Thoracic aorta (tissue), 2 donors: ENCODE measurements around the gene OSBPL10. TPM values are rescaled to one million over a fixed set of nuclear protein-coding genes. Genes with fewer than 3 reads are reported as not detected.
"Not testable (repeated sequence)": the region's sequence is repeated elsewhere in the genome, so short reads cannot be mapped to it uniquely, and the experiment has no call there.

Experiments used
- ATAC-seq: fragments of 150-250 bp; one replicate; pipeline ENCODE4 v1.8.0; 2017; ENCODE audit warnings: low read depth; ENCODE audit not compliant: insufficient number of reproducible peaks, low FRiP score
- DNase-seq: peaks from one replicate; pipeline ENCODE4 v3.0.0-alpha.2; 2020; ENCODE audit warnings: low spot score
- H3K27ac ChIP-seq, 2 donors: fragments of 200-600 bp; sonication (generic); 1 replicate in 1 of 2; 2 replicates in 1 of 2; pipeline ENCODE4 v1.5.1; 2016; ENCODE audit warnings: mild to moderate bottlenecking in 2 of 2, moderate library complexity in 2 of 2
- H3K27me3 ChIP-seq: fragments of 200-600 bp; sonication (generic); replicated peaks from 2 replicates; pipeline ENCODE4 v1.6.0; 2016; ENCODE audit warnings: mild to moderate bottlenecking; ENCODE audit not compliant: insufficient read depth
- H3K36me3 ChIP-seq: fragments of 200-600 bp; sonication (generic); one replicate; pipeline ENCODE4 v1.5.1; 2016
- H3K4me1 ChIP-seq, 2 donors: fragments of 200-600 bp; sonication (generic); 1 replicate in 1 of 2; 2 replicates in 1 of 2; pipeline versions ENCODE4 v1.5.1 to v1.6.0; 2016; ENCODE audit warnings: low read depth in 2 of 2, mild to moderate bottlenecking in 1 of 2; ENCODE audit not compliant: control insufficient read depth in 1 of 2
- H3K4me3 ChIP-seq: fragments of 200-600 bp; sonication (generic); 2 replicates; pipeline ENCODE4 v1.5.1; 2016; ENCODE audit warnings: mild to moderate bottlenecking
- H3K9me3 ChIP-seq: fragments of 200-600 bp; sonication (generic); 2 replicates; pipeline ENCODE4 v1.5.1; 2016
- CTCF ChIP-seq: fragments of 200-600 bp; sonication (generic); IDR thresholded peaks from one replicate; pipeline ENCODE4 v1.5.1; 2019; ENCODE audit warnings: antibody characterized with exemption
- total RNA-seq, 2 donors: library from RNA; depleted of rRNA; stranded (reverse); fragments of >200 nt; gene quantifications; one replicate each; pipeline versions ENCODE4 v1.1.0 to v1.2.3, GENCODE V29; 2016

OSBPL10 gene
- total RNA-seq, 2 donors from 2014 or later, result 108 to 153 TPM

DNA sequence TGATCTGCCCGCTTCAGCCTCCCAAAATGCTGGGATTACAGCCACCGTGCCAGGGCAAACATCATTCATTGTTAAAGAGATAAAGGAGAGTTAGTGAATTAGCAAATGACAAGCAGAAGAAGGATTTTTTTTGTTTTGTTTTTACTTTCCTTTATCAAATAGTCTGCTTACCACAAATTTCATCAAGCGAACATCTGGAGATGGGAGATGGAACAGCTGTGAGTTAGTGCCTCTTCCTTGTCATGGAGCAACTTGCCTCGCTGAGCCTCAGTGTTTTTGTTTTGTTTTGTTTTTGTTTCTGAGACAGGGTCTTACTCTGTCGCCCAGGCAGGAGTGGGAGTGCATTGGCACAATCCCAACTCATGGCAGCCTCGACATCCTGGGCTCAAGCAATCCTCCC is 16.4 kb upstream of the OSBPL10 start:
- Histone ChIP-seq H3K27ac (no peak overlapping the region), H3K4me1 (no peaks in the 10 kb centered on the region), H3K9me3 (peaks cover 3% of the 10 kb centered on the region), H3K36me3 (no peaks in the 10 kb centered on the region), H3K27me3 (no peaks in the 10 kb centered on the region), H3K4me3 (no peak overlapping the region)
- TF ChIP-seq CTCF, result no peak
- no peak for ATAC-seq
- DNase-seq, result no peak

DNA sequence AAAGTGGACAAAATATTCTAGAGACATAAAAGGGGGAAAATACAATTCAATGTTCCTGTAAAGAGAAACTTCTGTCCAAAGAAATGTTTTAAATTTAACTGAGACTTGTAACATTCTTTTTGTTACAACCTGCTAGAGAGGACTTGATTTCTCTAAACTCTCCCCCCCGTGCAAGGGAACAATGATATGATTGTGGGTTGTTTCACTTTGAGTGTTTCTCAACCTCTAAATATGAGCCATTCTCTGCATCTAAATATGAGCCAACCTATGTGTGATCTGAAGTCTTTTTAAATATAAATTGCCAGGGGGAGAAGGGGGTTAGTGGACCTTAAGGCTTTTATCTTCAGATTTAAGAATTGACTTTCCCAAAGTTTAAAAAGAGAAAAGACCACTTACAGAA is 15.1 kb upstream of the OSBPL10 start:
- DNase-seq, result no peak
- no peak for ATAC-seq
- Histone ChIP-seq H3K4me1 (no peaks in the 10 kb centered on the region), H3K4me3 (no peak overlapping the region), H3K27me3 (no peaks in the 10 kb centered on the region), H3K36me3 (no peaks in the 10 kb centered on the region), H3K9me3 (peaks cover 12% of the 10 kb centered on the region), H3K27ac (no peak overlapping the region)
- TF ChIP-seq CTCF, result no peak

GRCh38 chr3:31995026-31995425 is 14.0 kb upstream of the OSBPL10 start:
- H3K4me3 ChIP-seq, H3K4me1 ChIP-seq, DNase-seq, ATAC-seq, H3K36me3 ChIP-seq, H3K27me3 ChIP-seq, H3K27ac ChIP-seq: not testable (repeated sequence)
- H3K9me3 ChIP-seq, result peaks cover 16% of the 10 kb centered on the region

DNA sequence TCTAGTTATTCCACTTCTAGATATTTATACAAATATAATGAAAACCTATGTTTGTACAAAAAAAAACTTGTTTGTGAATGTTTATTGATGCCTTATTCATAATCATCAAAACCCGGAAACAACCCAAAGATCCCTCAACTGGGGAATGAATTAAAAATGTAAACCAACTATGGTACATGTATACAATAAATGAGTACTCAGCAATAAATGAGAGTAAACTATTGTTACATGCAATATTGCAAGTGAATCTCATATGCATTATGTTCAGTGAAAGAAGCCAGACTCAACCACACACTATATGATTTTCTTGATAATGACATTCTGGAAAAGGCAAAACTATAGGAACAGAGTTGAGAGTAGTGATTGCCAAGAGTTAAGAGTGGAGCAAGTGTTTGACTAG is 12.8 kb upstream of the OSBPL10 start:
- ATAC-seq (no peak), DNase-seq (no peak)
- H3K36me3 ChIP-seq, result no peaks in the 10 kb centered on the region
- no peak for TF ChIP-seq CTCF
- H3K27ac ChIP-seq, result no peak overlapping the region
- peaks cover 26% of the 10 kb centered on the region for H3K9me3 ChIP-seq
- H3K27me3 ChIP-seq, result no peaks in the 10 kb centered on the region
- no peak overlapping the region for H3K4me3 ChIP-seq
- H3K4me1 ChIP-seq, result no peaks in the 10 kb centered on the region

GRCh38 chr3:31992995-31993394 is 11.9 kb upstream of the OSBPL10 start:
- peaks cover 26% of the 10 kb centered on the region for H3K9me3 ChIP-seq
- not testable (repeated sequence) for DNase-seq, H3K4me1 ChIP-seq, H3K27ac ChIP-seq, H3K27me3 ChIP-seq, H3K36me3 ChIP-seq, H3K4me3 ChIP-seq, ATAC-seq

DNA sequence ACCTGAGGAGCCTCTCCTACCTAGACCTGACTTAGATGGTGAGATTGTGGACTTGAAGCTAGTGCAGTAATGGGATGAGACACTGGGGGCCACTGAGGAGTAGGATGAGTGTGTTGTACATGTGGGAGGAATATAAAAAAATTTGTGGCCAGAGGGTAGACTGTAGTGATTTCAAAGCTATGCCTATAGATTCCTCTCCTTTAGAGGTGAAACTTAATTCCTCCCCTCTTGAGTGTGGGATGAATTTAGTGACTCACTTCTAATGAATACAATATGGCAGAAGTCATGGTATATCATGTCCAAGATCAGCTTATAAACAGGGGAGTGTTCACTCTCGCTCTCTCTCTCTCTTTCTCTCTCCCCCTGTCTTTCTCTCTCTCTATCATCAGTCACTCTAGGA is 7.2 kb upstream of the OSBPL10 start:
- Histone ChIP-seq H3K4me3 (no peak overlapping the region), H3K27me3 (no peaks in the 10 kb centered on the region), H3K4me1 (no peaks in the 10 kb centered on the region), H3K9me3 (peaks cover 25% of the 10 kb centered on the region), H3K27ac (no peak overlapping the region), H3K36me3 (no peaks in the 10 kb centered on the region)
- no peak for TF ChIP-seq CTCF
- DNase-seq (no peak), ATAC-seq (no peak)
